HG03571 (cell line): ENCODE results near the gene TBC1D2B.
"Not testable (repeated sequence)": the region's sequence is repeated elsewhere in the genome, so short reads cannot be mapped to it uniquely, and the experiment has no call there.

Experiments
- ATAC-seq: cut with Tn5 transposase; IDR thresholded peaks from one replicate; pipeline ENCODE4 v1.9.1; 2021; ENCODE audit not compliant: unreplicated experiment

Gene TBC1D2B

GRCh38 chr15:77979157-77979556, 98.4 kb downstream of the TBC1D2B start:
- ATAC-seq = not testable (repeated sequence)

- not testable (repeated sequence) for ATAC-seq
Observed at GRCh38 chr15:77978759-77979145, 98.8 kb downstream of the TBC1D2B start.

- ATAC-seq = not testable (repeated sequence)
Observed at GRCh38 chr15:77977903-77978758, 99.4 kb downstream of the TBC1D2B start.

GRCh38 chr15:77976760-77977525, 100.6 kb downstream of the TBC1D2B start:
- ATAC-seq = not testable (repeated sequence)

- not testable (repeated sequence) for ATAC-seq
Observed at GRCh38 chr15:77976095-77976450, 101.4 kb downstream of the TBC1D2B start.

GRCh38 chr15:77975332-77976094, 102.0 kb downstream of the TBC1D2B start:
- ATAC-seq = no peak

GRCh38 chr15:77974416-77975331, 102.8 kb downstream of the TBC1D2B start:
- no peak for ATAC-seq

GRCh38 chr15:77974098-77974414, 103.5 kb downstream of the TBC1D2B start:
- ATAC-seq = no peak

- not testable (repeated sequence) for ATAC-seq
Observed at GRCh38 chr15:77973273-77974097, 104.0 kb downstream of the TBC1D2B start.

GRCh38 chr15:77972706-77973105, 104.8 kb downstream of the TBC1D2B start:
- not testable (repeated sequence) for ATAC-seq

GRCh38 chr15:77971875-77972274, 105.6 kb downstream of the TBC1D2B start:
- not testable (repeated sequence) for ATAC-seq

- ATAC-seq = not testable (repeated sequence)
Observed at GRCh38 chr15:77970813-77971360, 106.6 kb downstream of the TBC1D2B start.

GRCh38 chr15:77969055-77969454, 108.5 kb downstream of the TBC1D2B start:
- no peak for ATAC-seq

- ATAC-seq = no peak
Observed at GRCh38 chr15:77967798-77968197, 109.7 kb downstream of the TBC1D2B start.

- ATAC-seq = not testable (repeated sequence)
Observed at GRCh38 chr15:77967235-77967615, 110.3 kb downstream of the TBC1D2B start.

GRCh38 chr15:77966540-77967234, 110.8 kb downstream of the TBC1D2B start:
- no peak for ATAC-seq

GRCh38 chr15:77964193-77964592, 113.3 kb downstream of the TBC1D2B start:
- ATAC-seq = no peak

- peak; percentile 79 for ATAC-seq
Observed at GRCh38 chr15:77959432-77959879, 118.1 kb downstream of the TBC1D2B start.
